HG03066 (cell line): ENCODE data around the gene CD44.
"Not testable (repeated sequence)": the region's sequence is repeated elsewhere in the genome, so short reads cannot be mapped to it uniquely, and the experiment has no call there.

Source experiments
- ATAC-seq: cut with Tn5 transposase; IDR thresholded peaks from one replicate; pipeline ENCODE4 v1.9.1; 2021; ENCODE audit warnings: low read depth; ENCODE audit not compliant: unreplicated experiment

The CD44 gene

GRCh38 chr11:35207471-35208403, 68.8 kb downstream of the CD44 start:
- no peak for ATAC-seq

- no peak for ATAC-seq
Observed at GRCh38 chr11:35208795-35209194, 69.8 kb downstream of the CD44 start.

GRCh38 chr11:35210876-35211546, 72.0 kb downstream of the CD44 start:
- ATAC-seq: no peak

- ATAC-seq: no peak
Observed at GRCh38 chr11:35211952-35212351, 73.0 kb downstream of the CD44 start.

GRCh38 chr11:35214226-35214770, 75.3 kb downstream of the CD44 start:
- no peak for ATAC-seq

- no peak for ATAC-seq
Observed at GRCh38 chr11:35214792-35215193, 75.8 kb downstream of the CD44 start.

GRCh38 chr11:35215945-35216344, 77.0 kb downstream of the CD44 start:
- ATAC-seq: no peak

- ATAC-seq: no peak
Observed at GRCh38 chr11:35216962-35217678, 78.1 kb downstream of the CD44 start.

- ATAC-seq: no peak
Observed at GRCh38 chr11:35218956-35219355, 80.0 kb downstream of the CD44 start.

GRCh38 chr11:35223371-35223796, 84.4 kb downstream of the CD44 start:
- ATAC-seq: no peak

- no peak for ATAC-seq
Observed at GRCh38 chr11:35223991-35224390, 85.0 kb downstream of the CD44 start.

GRCh38 chr11:35225946-35226520, 87.1 kb downstream of the CD44 start:
- ATAC-seq: no peak

GRCh38 chr11:35226756-35227155, 87.8 kb downstream of the CD44 start:
- ATAC-seq: not testable (repeated sequence)

GRCh38 chr11:35227576-35228327, 88.8 kb downstream of the CD44 start:
- no peak for ATAC-seq

GRCh38 chr11:35228328-35228725, 89.4 kb downstream of the CD44 start:
- no peak for ATAC-seq

- no peak for ATAC-seq
Observed at GRCh38 chr11:35230388-35230787, 91.4 kb downstream of the CD44 start.

- ATAC-seq: no peak
Observed at GRCh38 chr11:35231076-35231860, 92.3 kb downstream of the CD44 start.

GRCh38 chr11:35232891-35233330, 93.9 kb downstream of the CD44 start:
- no peak for ATAC-seq

- no peak for ATAC-seq
Observed at GRCh38 chr11:35233518-35233917, 94.5 kb downstream of the CD44 start.
